Activated CD8-positive, alpha-beta memory T cell treated with anti-CD3 and anti-CD28 coated beads for 36 hours (primary cell): ENCODE data around the gene ESR1. TPM values are rescaled to one million over a fixed set of nuclear protein-coding genes. Genes with fewer than 3 reads are reported as not detected.

Source experiments
- CTCF ChIA-PET: fragments of 350-600 bp; sonication (Branson Sonifier 250); formaldehyde crosslinking; loops from one replicate; lab custom pipeline; 2021; ENCODE audit warnings: antibody characterized with exemption; lab: Charles Lee
- POLR2A ChIA-PET: fragments of 350-600 bp; sonication (Branson Sonifier 250); formaldehyde crosslinking; loops from one replicate; lab custom pipeline; 2021; ENCODE audit warnings: antibody characterized with exemption; lab: Charles Lee
- total RNA-seq, 2 experiments: library from RNA; stranded (reverse); gene quantifications; one replicate each; pipeline ENCODE4 v1.2.3, GENCODE V29; 2021

ESR1 gene
- total RNA-seq, 2 experiments from 2014 or later, result 0.02 to 0.15 TPM

- POLR2A ChIA-PET, result no interaction called here
- CTCF ChIA-PET, result no interaction called here
Measured at GRCh38 chr6:152147269-152147668, 339.8 kb downstream of the ESR1 start.

DNA sequence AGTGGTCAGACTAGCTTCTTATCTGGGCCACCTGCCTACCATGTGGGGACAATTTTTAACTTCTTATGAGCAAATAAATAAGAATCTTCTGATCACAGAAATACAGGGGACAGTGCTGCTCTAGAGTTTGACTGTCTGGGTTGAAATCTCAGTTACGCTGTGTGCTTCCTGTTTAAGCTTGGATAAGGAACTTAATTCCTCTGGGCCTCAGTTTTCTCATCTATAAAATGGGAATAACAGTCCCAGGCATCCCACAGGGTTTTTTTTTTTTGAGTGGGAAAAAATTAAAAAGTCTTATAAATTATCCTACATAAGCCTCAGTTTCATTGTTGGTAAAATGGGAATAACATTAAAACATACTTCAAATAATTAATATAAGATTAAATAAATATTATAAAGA is 340.9 kb downstream of the ESR1 start:
- POLR2A ChIA-PET, result no interaction called here
- CTCF ChIA-PET, result no interaction called here

GRCh38 chr6:152150196-152150595 is 342.7 kb downstream of the ESR1 start:
- ChIA-PET CTCF (no interaction called here), POLR2A (no interaction called here)

- POLR2A ChIA-PET, result no interaction called here
- CTCF ChIA-PET, result interaction anchor here (0.9 kb wide), 1 partner anchor 155 kb away, joined by 3 read pairs; no protein-coding TSS in a partner anchor
Measured at GRCh38 chr6:152151920-152152319, 344.4 kb downstream of the ESR1 start.

- ChIA-PET POLR2A (no interaction called here), CTCF (no interaction called here)
Measured at GRCh38 chr6:152154559-152155356, 347.3 kb downstream of the ESR1 start.

DNA sequence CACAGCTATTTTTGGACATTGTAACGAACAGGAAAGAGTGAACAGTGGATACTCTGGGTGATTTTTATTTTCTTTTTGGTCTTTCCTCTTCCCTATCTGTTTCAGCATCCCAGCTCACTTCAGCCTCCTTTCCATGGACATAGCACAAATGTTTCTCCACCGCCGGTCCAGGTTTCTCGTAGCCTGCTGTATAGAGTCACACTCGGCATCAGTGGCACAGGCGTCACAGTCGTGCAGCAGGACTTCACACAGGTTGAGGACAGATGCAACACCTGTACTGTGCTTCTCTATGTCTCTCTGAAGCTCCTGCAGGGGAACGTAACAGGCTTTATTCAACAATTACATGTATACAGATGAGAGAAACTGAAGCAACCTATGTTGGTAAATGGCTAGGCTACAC is 348.3 kb downstream of the ESR1 start:
- ChIA-PET POLR2A (no interaction called here), CTCF (no interaction called here)

- ChIA-PET CTCF (no interaction called here), POLR2A (no interaction called here)
Measured at GRCh38 chr6:152160346-152160745, 352.9 kb downstream of the ESR1 start.

DNA sequence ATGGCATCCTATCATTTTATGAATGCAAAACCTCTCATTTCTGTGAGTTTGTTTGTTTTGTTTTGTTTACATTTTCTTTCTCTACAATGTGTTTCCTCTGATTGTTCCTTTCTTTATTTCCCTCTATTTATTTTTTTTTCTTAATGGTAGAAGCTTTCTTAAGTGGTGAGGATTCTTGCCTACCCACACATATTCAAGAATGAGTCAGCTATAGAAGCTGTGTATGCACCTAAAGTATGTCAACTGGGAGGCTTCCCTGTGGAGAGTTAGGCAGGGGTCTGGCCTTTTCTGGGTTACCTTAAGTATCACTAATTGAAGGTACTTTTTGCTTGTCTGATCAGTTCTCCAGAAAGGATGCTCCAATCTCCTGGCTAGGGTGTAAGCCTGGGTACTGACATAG is 354.0 kb downstream of the ESR1 start:
- CTCF ChIA-PET, result no interaction called here
- POLR2A ChIA-PET, result interaction anchor here (0.6 kb wide), 1 partner anchor 781 kb away, joined by 3 read pairs; no protein-coding TSS in a partner anchor

- CTCF ChIA-PET, result no interaction called here
- POLR2A ChIA-PET, result interaction anchor here (0.7 kb wide), 1 partner anchor 673 kb away, joined by 4 read pairs; no protein-coding TSS in a partner anchor
Measured at GRCh38 chr6:152164957-152165356, 357.5 kb downstream of the ESR1 start.

DNA sequence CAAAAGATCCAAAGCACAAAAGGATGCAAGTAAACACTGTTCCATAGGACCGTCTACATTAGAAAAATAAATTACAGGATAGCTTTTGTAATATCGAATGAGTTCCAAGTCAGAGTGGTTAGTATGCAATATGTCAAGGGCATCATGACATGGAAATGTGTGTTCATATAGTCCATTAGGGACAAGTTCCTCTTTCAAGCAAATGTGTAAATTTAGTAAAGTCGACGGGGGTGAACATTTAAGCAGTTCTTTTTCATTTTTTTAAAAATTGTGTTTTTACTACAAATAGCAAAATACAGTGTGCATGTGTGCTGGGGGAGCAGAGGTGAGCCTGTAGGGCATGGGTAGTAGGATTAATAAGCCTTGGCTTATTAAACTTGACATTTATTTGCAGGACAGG is 359.0 kb downstream of the ESR1 start:
- ChIA-PET POLR2A (no interaction called here), CTCF (no interaction called here)

- POLR2A ChIA-PET, result no interaction called here
- CTCF ChIA-PET, result no interaction called here
Measured at GRCh38 chr6:152166897-152167296, 359.4 kb downstream of the ESR1 start.

GRCh38 chr6:152167641-152168603 is 360.4 kb downstream of the ESR1 start:
- ChIA-PET CTCF (interaction anchor here (0.6 kb wide), 2 partner anchors 22 to 830 kb away, joined by 3 read pairs; no protein-coding TSS in a partner anchor), POLR2A (interaction anchor here (0.6 to 0.7 kb wide), 2 partner anchors 16 to 17 kb away, joined by 3 read pairs; no protein-coding TSS in a partner anchor)

GRCh38 chr6:152170313-152170701 is 362.8 kb downstream of the ESR1 start:
- POLR2A ChIA-PET, result interaction anchor here (1.8 to 2.5 kb wide), 2 partner anchors 13 to 15 kb away, joined by 6 to 18 read pairs; no protein-coding TSS in a partner anchor
- CTCF ChIA-PET, result interaction anchor here (1.4 to 1.8 kb wide), 2 partner anchors 15 to 17 kb away, joined by 3 to 9 read pairs; no protein-coding TSS in a partner anchor

- ChIA-PET POLR2A (interaction anchor here (0.6 to 2.5 kb wide), 4 partner anchors 9 to 1358 kb away, joined by 3 to 18 read pairs (median 4); no protein-coding TSS in a partner anchor), CTCF (interaction anchor here (0.5 to 1.8 kb wide), 3 partner anchors 14 to 97 kb away, joined by 3 to 9 read pairs (median 4); no protein-coding TSS in a partner anchor)
Measured at GRCh38 chr6:152170702-152171667, 363.5 kb downstream of the ESR1 start.

DNA sequence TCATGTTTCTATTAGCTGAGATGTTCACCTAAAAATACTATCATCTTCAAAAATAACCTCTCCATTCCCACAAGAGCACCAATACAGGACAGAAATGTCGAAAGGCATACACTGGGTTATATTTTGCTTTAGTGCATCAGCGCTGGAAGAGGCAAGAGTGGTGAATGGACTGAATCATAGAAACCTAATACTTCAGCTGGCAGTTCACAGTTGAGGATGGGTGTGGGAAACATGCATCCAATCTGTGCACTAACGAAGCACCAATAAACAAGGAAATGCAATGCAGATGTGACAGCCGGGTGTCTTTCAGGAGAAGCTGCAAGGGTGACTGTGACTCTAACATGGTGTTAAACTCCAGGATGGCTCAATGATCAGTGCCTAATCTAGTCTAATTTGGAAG is 365.8 kb downstream of the ESR1 start:
- POLR2A ChIA-PET, result no interaction called here
- CTCF ChIA-PET, result interaction anchor here (1.7 kb wide), 1 partner anchor 9 kb away, joined by 4 read pairs; no protein-coding TSS in a partner anchor

DNA sequence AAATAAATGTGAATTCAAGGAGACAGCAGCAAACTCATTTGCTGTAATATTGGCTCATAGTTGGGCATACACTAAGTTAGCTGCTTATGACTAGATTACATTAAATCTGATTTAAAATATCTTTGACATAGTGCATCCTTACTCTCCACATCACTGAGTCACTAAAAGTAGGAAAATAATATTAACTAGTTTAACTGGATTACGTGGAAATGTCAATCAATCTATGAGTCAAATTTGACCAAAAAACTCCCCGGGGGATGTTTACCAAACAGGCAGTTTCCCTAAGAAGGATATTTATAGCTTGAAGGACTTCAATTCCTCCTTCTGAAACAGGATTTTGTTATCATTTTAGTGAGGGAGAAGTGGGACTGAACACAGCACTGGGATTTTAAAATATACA is 366.5 kb downstream of the ESR1 start:
- ChIA-PET POLR2A (no interaction called here), CTCF (interaction anchor here (1.7 kb wide), 1 partner anchor 9 kb away, joined by 4 read pairs; no protein-coding TSS in a partner anchor)

- ChIA-PET POLR2A (no interaction called here), CTCF (no interaction called here)
Measured at GRCh38 chr6:152176268-152176667, 368.8 kb downstream of the ESR1 start.
